Measurements from ENCODE around the gene RTKN. TPM values are rescaled to one million over a fixed set of nuclear protein-coding genes. Genes with fewer than 3 reads are reported as not detected.

The RTKN gene
- polyA plus RNA-seq, 3 donors: 0.07 TPM; not detected in 2

DNA sequence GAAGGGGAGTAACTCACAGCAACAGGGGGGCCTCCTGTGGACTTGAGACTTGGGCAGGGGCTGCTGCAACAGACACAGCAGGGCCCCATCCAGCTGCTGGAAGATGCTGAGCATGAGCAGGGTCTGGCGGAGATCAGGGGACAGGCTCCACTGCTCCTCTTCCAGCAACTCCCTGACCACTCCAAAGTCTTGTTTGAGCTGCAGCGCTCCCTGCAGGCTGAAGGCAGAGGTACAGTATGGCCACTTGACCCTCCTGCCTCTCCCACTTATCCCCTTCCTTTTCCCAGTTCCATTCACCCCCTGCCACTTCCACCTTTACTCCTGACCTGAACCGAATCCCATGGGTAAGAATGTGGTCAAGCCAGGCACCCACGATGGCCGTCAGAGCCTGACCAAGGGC, 33.2 kb upstream of the RTKN start:
- peaks cover 35 to 41% of the 10 kb centered on the region in 2 donors for H3K4me1 ChIP-seq (ENCODE audit: control insufficient read depth in 1 of 2, insufficient read depth in 2 of 2, low read length in 2 of 2)
- peaks cover 22% of the 10 kb centered on the region for H3K79me2 ChIP-seq (ENCODE audit: insufficient read depth, low read length)
- no peaks in the 10 kb centered on the region for H3K9me3 ChIP-seq (replicated peaks in 1 of 2; ENCODE audit: control insufficient read depth in 1 of 2, insufficient read depth in 1 of 2, low read length in 2 of 2)
- Mint-ChIP-seq H3K9me3 (peaks cover 0 to 3% (median 0%) of the 10 kb centered on the region in 7 donors), H3K27ac (no peak overlapping the region), H3K27me3 (ENCODE audit: low read depth in 3 of 3) (peaks cover 0 to 2% (median 2%) of the 10 kb centered on the region in 3 donors), H3K36me3 (peaks cover 23 to 41% of the 10 kb centered on the region in 2 donors), H3K4me3 (no peak overlapping the region), H3K4me1 (peaks cover 35% of the 10 kb centered on the region)
- H3K27me3 ChIP-seq (ENCODE audit: control insufficient read depth in 2 of 2, insufficient read depth in 2 of 2, low read length in 2 of 2): no peaks in the 10 kb centered on the region
- DNase-seq: no peak
- intact Hi-C loops (cut with micrococcal nuclease): no loop called here
- H2AFZ ChIP-seq (ENCODE audit: insufficient read depth, low read depth, low read length, poor library complexity, severe bottlenecking): no peak overlapping the region
- peaks cover 8% of the 10 kb centered on the region for H4K20me1 ChIP-seq (ENCODE audit: insufficient read depth, low read length)
- H3K4me3 ChIP-seq (replicated peaks in 1 of 3; ENCODE audit: low read depth in 2 of 3, low read length in 3 of 3): no peak overlapping the region
- H3K27ac ChIP-seq (ENCODE audit: low read depth in 1 of 2, low read length in 2 of 2): no peak overlapping the region
- 93% methylated on average over 5 of the region's 5 CpGs for WGBS (ENCODE audit: insufficient coverage)
- H3K36me3 ChIP-seq (replicated peaks in 1 of 2; ENCODE audit: control insufficient read depth in 1 of 2, insufficient read depth in 2 of 2, low read length in 2 of 2): peaks cover 14 to 24% of the 10 kb centered on the region in 2 donors
- no peak overlapping the region for H3K9ac ChIP-seq (ENCODE audit: insufficient read depth, low read length, poor library complexity, severe bottlenecking)
- H3K4me2 ChIP-seq (replicated peaks; ENCODE audit: extremely low read depth, low read length, poor library complexity, severe bottlenecking): no peak overlapping the region
- TF ChIP-seq, protein P1, sequence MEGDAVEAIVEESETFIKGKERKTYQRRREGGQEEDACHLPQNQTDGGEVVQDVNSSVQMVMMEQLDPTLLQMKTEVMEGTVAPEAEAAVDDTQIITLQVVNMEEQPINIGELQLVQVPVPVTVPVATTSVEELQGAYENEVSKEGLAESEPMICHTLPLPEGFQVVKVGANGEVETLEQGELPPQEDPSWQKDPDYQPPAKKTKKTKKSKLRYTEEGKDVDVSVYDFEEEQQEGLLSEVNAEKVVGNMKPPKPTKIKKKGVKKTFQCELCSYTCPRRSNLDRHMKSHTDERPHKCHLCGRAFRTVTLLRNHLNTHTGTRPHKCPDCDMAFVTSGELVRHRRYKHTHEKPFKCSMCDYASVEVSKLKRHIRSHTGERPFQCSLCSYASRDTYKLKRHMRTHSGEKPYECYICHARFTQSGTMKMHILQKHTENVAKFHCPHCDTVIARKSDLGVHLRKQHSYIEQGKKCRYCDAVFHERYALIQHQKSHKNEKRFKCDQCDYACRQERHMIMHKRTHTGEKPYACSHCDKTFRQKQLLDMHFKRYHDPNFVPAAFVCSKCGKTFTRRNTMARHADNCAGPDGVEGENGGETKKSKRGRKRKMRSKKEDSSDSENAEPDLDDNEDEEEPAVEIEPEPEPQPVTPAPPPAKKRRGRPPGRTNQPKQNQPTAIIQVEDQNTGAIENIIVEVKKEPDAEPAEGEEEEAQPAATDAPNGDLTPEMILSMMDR (IDR thresholded peaks at IDR 0.05): peak; percentile 31

DNA sequence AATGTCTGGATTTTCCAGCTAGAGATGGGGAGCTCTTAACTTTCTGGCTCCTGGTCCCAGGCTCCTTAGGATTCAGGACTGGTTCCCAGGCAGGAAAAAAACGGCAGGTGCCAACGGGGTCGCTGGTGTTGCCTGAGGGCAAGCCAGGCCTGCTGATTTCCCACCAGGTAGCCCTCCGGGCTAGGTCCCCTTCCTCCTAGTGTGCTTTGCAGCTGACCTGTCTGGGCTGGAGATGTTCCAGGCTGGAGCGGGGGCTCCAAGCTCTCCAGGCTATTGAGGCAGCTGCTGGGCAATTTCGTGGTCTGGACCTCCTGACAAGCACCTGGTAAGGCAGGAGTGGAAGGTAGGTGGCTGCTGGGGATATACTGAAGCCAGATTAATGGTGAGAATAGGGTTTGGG, 32.7 kb upstream of the RTKN start:
- Histone ChIP-seq H3K9me3 (replicated peaks in 1 of 2; ENCODE audit: control insufficient read depth in 1 of 2, insufficient read depth in 1 of 2, low read length in 2 of 2) (no peaks in the 10 kb centered on the region), H3K9ac (ENCODE audit: insufficient read depth, low read length, poor library complexity, severe bottlenecking) (no peak overlapping the region), H3K27ac (ENCODE audit: low read depth in 1 of 2, low read length in 2 of 2) (no peak overlapping the region), H3K4me2 (replicated peaks; ENCODE audit: extremely low read depth, low read length, poor library complexity, severe bottlenecking) (no peak overlapping the region), H2AFZ (ENCODE audit: insufficient read depth, low read depth, low read length, poor library complexity, severe bottlenecking) (no peak overlapping the region), H3K36me3 (replicated peaks in 1 of 2; ENCODE audit: control insufficient read depth in 1 of 2, insufficient read depth in 2 of 2, low read length in 2 of 2) (peaks cover 14 to 22% of the 10 kb centered on the region in 2 donors), H3K4me3 (replicated peaks in 1 of 3; ENCODE audit: low read depth in 2 of 3, low read length in 3 of 3) (no peak overlapping the region), H4K20me1 (ENCODE audit: insufficient read depth, low read length) (peaks cover 8% of the 10 kb centered on the region), H3K4me1 (ENCODE audit: control insufficient read depth in 1 of 2, insufficient read depth in 2 of 2, low read length in 2 of 2) (peaks cover 35 to 41% of the 10 kb centered on the region in 2 donors), H3K27me3 (ENCODE audit: control insufficient read depth in 2 of 2, insufficient read depth in 2 of 2, low read length in 2 of 2) (no peaks in the 10 kb centered on the region), H3K79me2 (ENCODE audit: insufficient read depth, low read length) (peaks cover 18% of the 10 kb centered on the region)
- intact Hi-C loops (cut with micrococcal nuclease): no loop called here
- Mint-ChIP-seq H3K4me3 (no peak overlapping the region), H3K27ac (no peak overlapping the region), H3K9me3 (peaks cover 0 to 3% (median 0%) of the 10 kb centered on the region in 7 donors), H3K27me3 (ENCODE audit: low read depth in 3 of 3) (peaks cover 0 to 2% (median 2%) of the 10 kb centered on the region in 3 donors), H3K4me1 (peaks cover 35% of the 10 kb centered on the region), H3K36me3 (peaks cover 23 to 39% of the 10 kb centered on the region in 2 donors)
- TF ChIP-seq, protein P1 (IDR thresholded peaks at IDR 0.05): no peak
- WGBS (ENCODE audit: insufficient coverage): 98% methylated on average over 6 of the region's 6 CpGs
- DNase-seq: no peak
